GM23338 (cell line): Measurements from ENCODE around the gene DDIT3. TPM values are rescaled to one million over a fixed set of nuclear protein-coding genes. Genes with fewer than 3 reads are reported as not detected.

Source experiments
- ATAC-seq: fragments of 200-7000 bp; cut with Tn5 transposase; 3 replicates; pipeline ENCODE4 v1.9.1; 2020
- DNase-seq: peaks from one replicate; pipeline ENCODE4 v3.0.0-alpha.2; 2015; ENCODE audit warnings: low spot score
- H2AFZ ChIP-seq: fragments of 200-600 bp; sonication (generic); 2 replicates; pipeline ENCODE4 v1.8.0; 2016; ENCODE audit warnings: antibody characterized with exemption, mild to moderate bottlenecking, moderate library complexity
- H3F3A ChIP-seq: fragments of 200-600 bp; sonication (generic); replicated peaks from 2 replicates; pipeline ENCODE4 v1.8.0; 2017; ENCODE audit warnings: antibody characterized with exemption, mixed run types, low read depth
- H3K27ac ChIP-seq: fragments of 200-600 bp; sonication (generic); 2 replicates; pipeline ENCODE4 v1.6.1; 2016; ENCODE audit warnings: low read depth
- H3K27me3 ChIP-seq: fragments of 200-600 bp; sonication (generic); 2 replicates; pipeline ENCODE4 v1.8.0; 2016; ENCODE audit warnings: mild to moderate bottlenecking, mixed run types, moderate library complexity; ENCODE audit not compliant: insufficient read depth
- H3K36me3 ChIP-seq: fragments of 200-600 bp; sonication (generic); 2 replicates; pipeline ENCODE4 v1.8.0; 2016; ENCODE audit warnings: mild to moderate bottlenecking; ENCODE audit not compliant: insufficient read depth
- H3K4me1 ChIP-seq: fragments of 200-600 bp; sonication (generic); 2 replicates; pipeline ENCODE4 v1.8.0; 2016; ENCODE audit warnings: mild to moderate bottlenecking, moderate library complexity; ENCODE audit not compliant: insufficient read depth
- H3K4me2 ChIP-seq: fragments of 200-600 bp; sonication (generic); 2 replicates; pipeline ENCODE4 v1.7.1; 2017; ENCODE audit warnings: mixed run types
- H3K4me3 ChIP-seq: fragments of 200-600 bp; sonication (generic); 2 replicates; pipeline ENCODE4 v1.6.1; 2016; ENCODE audit warnings: mixed run types
- H3K79me2 ChIP-seq: fragments of 200-600 bp; sonication (generic); replicated peaks from 2 replicates; pipeline ENCODE4 v1.8.0; 2017; ENCODE audit warnings: mild to moderate bottlenecking; ENCODE audit not compliant: insufficient read depth
- H3K9me2 ChIP-seq: fragments of 200-600 bp; sonication (generic); 2 replicates; pipeline ENCODE4 v1.8.0; 2017; ENCODE audit not compliant: insufficient read depth
- H4K20me1 ChIP-seq: fragments of 200-600 bp; sonication (generic); replicated peaks from 2 replicates; pipeline ENCODE4 v1.8.0; 2017; ENCODE audit warnings: mild to moderate bottlenecking; ENCODE audit not compliant: insufficient read depth
- H3K27ac Mint-ChIP-seq: 2 replicates; pipeline ENCODE4 v1.8.0; 2020; ENCODE audit warnings: inconsistent platforms, mild to moderate bottlenecking, moderate library complexity, mixed read lengths
- H3K27me3 Mint-ChIP-seq: 3 replicates; pipeline ENCODE4 v1.8.0; 2022; ENCODE audit warnings: low read depth, mild to moderate bottlenecking, moderate library complexity, mixed read lengths, inconsistent platforms; ENCODE audit not compliant: insufficient read depth, poor library complexity
- H3K36me3 Mint-ChIP-seq: 3 replicates; pipeline ENCODE4 v1.8.0; 2021; ENCODE audit warnings: low read depth, mild to moderate bottlenecking, inconsistent platforms, moderate library complexity, mixed read lengths
- H3K4me1 Mint-ChIP-seq: 3 replicates; pipeline ENCODE4 v1.8.0; 2020; ENCODE audit warnings: mild to moderate bottlenecking, inconsistent platforms, mixed read lengths
- H3K4me3 Mint-ChIP-seq: 3 replicates; pipeline ENCODE4 v1.8.0; 2021; ENCODE audit warnings: moderate library complexity, mild to moderate bottlenecking, inconsistent platforms, mixed read lengths
- H3K9me3 Mint-ChIP-seq: 3 replicates; pipeline ENCODE4 v1.8.0; 2020; ENCODE audit warnings: moderate library complexity, mild to moderate bottlenecking, inconsistent platforms, mixed read lengths
- CREB1 ChIP-seq: fragments of 250-450 bp; sonication (Bioruptor Pico); IDR thresholded peaks from 2 replicates; pipeline ENCODE4 v1.5.0; 2020; ENCODE audit warnings: low read depth, mild to moderate bottlenecking, moderate library complexity
- CTCF ChIP-seq, 2 experiments: fragments of 200-600 bp in 1 of 2; sonication (generic) in 1 of 2; conservative IDR thresholded peaks; 2 replicates each; pipeline versions ENCODE4 v1.5.1 to v1.6.1; 2016 to 2017; ENCODE audit warnings: antibody characterized with exemption in 2 of 2, low read depth in 2 of 2, mild to moderate bottlenecking in 2 of 2, moderate library complexity in 1 of 2
- EZH2 ChIP-seq: fragments of 200-600 bp; sonication (generic); IDR thresholded peaks from one replicate; pipeline ENCODE4 v1.8.0; 2017; ENCODE audit warnings: antibody characterized with exemption, mild to moderate bottlenecking, low read depth; ENCODE audit not compliant: unreplicated experiment
- EZH2phosphoT487 ChIP-seq: fragments of 200-600 bp; sonication (generic); IDR thresholded peaks from one replicate; pipeline ENCODE4 v1.8.1; 2018; ENCODE audit warnings: antibody characterized with exemption; ENCODE audit not compliant: unreplicated experiment
- NANOG ChIP-seq: IDR thresholded peaks from 2 replicates; pipeline ENCODE4 v1.6.1; 2016; ENCODE audit warnings: antibody characterized with exemption, borderline replicate concordance
- POLR2AphosphoS5 ChIP-seq: IDR thresholded peaks from 2 replicates; pipeline ENCODE4 v1.6.1; 2016; ENCODE audit warnings: antibody characterized with exemption, low read depth
- REST ChIP-seq: IDR thresholded peaks from one replicate; pipeline ENCODE4 v1.6.1; 2018; ENCODE audit warnings: antibody characterized with exemption; ENCODE audit not compliant: unreplicated experiment
- STAT1 ChIP-seq: IDR thresholded peaks from one replicate; pipeline ENCODE4 v1.6.1; 2016; ENCODE audit warnings: antibody characterized with exemption; ENCODE audit not compliant: unreplicated experiment
- ZNF114 ChIP-seq: fragments of 250-450 bp; sonication (Bioruptor Pico); IDR thresholded peaks from 2 replicates; pipeline ENCODE4 v1.5.0; 2020; ENCODE audit warnings: mild to moderate bottlenecking, moderate library complexity
- ZNF331 ChIP-seq: fragments of 250-450 bp; sonication (Bioruptor Pico); IDR thresholded peaks from 2 replicates; pipeline ENCODE4 v1.5.0; 2020; ENCODE audit warnings: low read depth, mild to moderate bottlenecking, moderate library complexity
- ZNF462 ChIP-seq: fragments of 250-450 bp; sonication (Bioruptor Pico); IDR thresholded peaks from 2 replicates; pipeline ENCODE4 v1.5.0; 2020; ENCODE audit warnings: mild to moderate bottlenecking, moderate library complexity
- polyA plus RNA-seq: library from polyadenylated mRNA; unstranded; fragments of >200 nt; fragmentation: Nextera tagmentation; extraction: Ambion mirVana; gene quantifications from 2 replicates; pipeline ENCODE4 v1.2.1, GENCODE V29; 2016
- total RNA-seq: library from RNA; depleted of rRNA; stranded (reverse); fragments of >200 nt; shearing (Covaris generic); gene quantifications from 2 replicates; pipeline ENCODE4 v1.2.3, GENCODE V29; 2014
- TF ChIP-seq, protein P1 (sequence below): IDR thresholded peaks from 2 replicates; pipeline ENCODE4 v1.6.1; 2016; ENCODE audit warnings: antibody characterized with exemption

Gene DDIT3
- total and polyA plus RNA-seq, 2 experiments from 2014 or later = 3.9 to 12.5 TPM

GRCh38 chr12:57520053-57520818 is at the start of gene DDIT3 (continued):
- TF ChIP-seq ZNF114 (CRISPR knock-in tag) = no peak

DNA sequence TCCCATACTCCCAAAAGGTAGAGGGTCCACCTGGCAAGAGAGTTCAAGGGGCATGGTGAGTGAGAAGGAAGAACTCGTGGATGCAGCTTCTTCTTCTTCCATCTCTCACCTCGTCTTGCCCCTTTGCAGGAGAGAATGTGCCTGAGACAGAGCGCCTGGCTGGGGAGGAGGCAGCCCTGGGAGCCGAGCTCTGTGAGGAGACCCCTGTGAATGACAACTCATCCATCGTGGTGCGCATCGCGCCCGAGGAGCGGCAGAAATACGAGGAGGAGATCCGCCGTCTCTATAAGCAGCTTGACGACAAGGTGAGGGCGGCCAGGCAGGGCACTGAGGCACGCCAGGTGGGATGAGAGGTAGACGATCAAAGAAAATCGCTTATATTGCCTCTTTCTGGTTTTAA is 49.5 kb upstream of the DDIT3 start:
- H3K27me3 ChIP-seq = no peaks in the 10 kb centered on the region
- no peak overlapping the region for H3K27ac ChIP-seq
- H3K4me3 Mint-ChIP-seq = no peak overlapping the region
- no peak for DNase-seq
- H3K27me3 Mint-ChIP-seq = no peaks in the 10 kb centered on the region
- no peak overlapping the region for H3K4me2 ChIP-seq
- H3K27ac Mint-ChIP-seq = no peak overlapping the region
- ATAC-seq = no peak
- H3K9me3 Mint-ChIP-seq = no peaks in the 10 kb centered on the region
- H3K4me1 ChIP-seq = no peaks in the 10 kb centered on the region
- no peak overlapping the region for H2AFZ ChIP-seq
- peaks cover 13% of the 10 kb centered on the region for H3K36me3 ChIP-seq
- H3F3A ChIP-seq = no peaks in the 10 kb centered on the region; the same call in 1 of the 2 replicates
- H4K20me1 ChIP-seq = peaks cover 3% of the 10 kb centered on the region; the same call in 1 of the 2 replicates
- H3K36me3 Mint-ChIP-seq = peaks cover 51% of the 10 kb centered on the region
- H3K79me2 ChIP-seq = no peaks in the 10 kb centered on the region
- H3K9me2 ChIP-seq = no peaks in the 10 kb centered on the region
- no peaks in the 10 kb centered on the region for H3K4me1 Mint-ChIP-seq
- no peak overlapping the region for H3K4me3 ChIP-seq
- TF ChIP-seq CTCF (conservative IDR thresholded peaks at IDR 0.05; ENCODE audit: low read depth in 2 of 2) (no peak), EZH2phosphoT487 (no peak), ZNF462 (CRISPR knock-in tag) (no peak), ZNF331 (CRISPR knock-in tag) (no peak), EZH2 (no peak), POLR2AphosphoS5 (no peak), REST (no peak), CREB1 (CRISPR knock-in tag) (no peak), ZNF114 (CRISPR knock-in tag) (no peak), NANOG (no peak), STAT1 (no peak)
- TF ChIP-seq, protein P1, sequence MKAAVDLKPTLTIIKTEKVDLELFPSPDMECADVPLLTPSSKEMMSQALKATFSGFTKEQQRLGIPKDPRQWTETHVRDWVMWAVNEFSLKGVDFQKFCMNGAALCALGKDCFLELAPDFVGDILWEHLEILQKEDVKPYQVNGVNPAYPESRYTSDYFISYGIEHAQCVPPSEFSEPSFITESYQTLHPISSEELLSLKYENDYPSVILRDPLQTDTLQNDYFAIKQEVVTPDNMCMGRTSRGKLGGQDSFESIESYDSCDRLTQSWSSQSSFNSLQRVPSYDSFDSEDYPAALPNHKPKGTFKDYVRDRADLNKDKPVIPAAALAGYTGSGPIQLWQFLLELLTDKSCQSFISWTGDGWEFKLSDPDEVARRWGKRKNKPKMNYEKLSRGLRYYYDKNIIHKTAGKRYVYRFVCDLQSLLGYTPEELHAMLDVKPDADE = no peak
